Caco-2 (cell line): ENCODE results near the gene UGT1A1. TPM values are rescaled to one million over a fixed set of nuclear protein-coding genes. Genes with fewer than 3 reads are reported as not detected.

ENCODE experiments used
- BruUV-seq: library from RNA; stranded (reverse); fragments of 400-500 nt; replicated peaks from 2 replicates; lab custom pipeline; 2021; lab: Mats Ljungman, UMichigan
- CTCF ChIA-PET: fragments of 300-600 bp; sonication (Branson Sonifier 250); formaldehyde crosslinking; loops from one replicate; lab custom pipeline; 2022; ENCODE audit warnings: antibody characterized with exemption; lab: Charles Lee
- POLR2A ChIA-PET: fragments of 300-600 bp; sonication (Branson Sonifier 250); formaldehyde crosslinking; loops from one replicate; lab custom pipeline; 2022; ENCODE audit warnings: antibody characterized with exemption; lab: Charles Lee
- DNase-seq, 2 experiments: peaks; one replicate each; pipeline versions ENCODE4 v3.0.0 to v3.0.0-alpha.2; 2020 to 2022
- H3K27me3 ChIP-seq: replicated peaks from 2 replicates; pipeline ENCODE4 v1.6.0; 2011; ENCODE audit warnings: low read length; ENCODE audit not compliant: control insufficient read depth, insufficient read depth
- H3K36me3 ChIP-seq: 2 replicates; pipeline ENCODE4 v1.5.1; 2011; ENCODE audit warnings: low read length; ENCODE audit not compliant: control insufficient read depth, insufficient read depth
- H3K4me1 ChIP-seq: fragments of 250-450 bp; sonication (Bioruptor Pico); 2 replicates; pipeline ENCODE4 v1.5.1; 2020; ENCODE audit warnings: mild to moderate bottlenecking
- H3K4me3 ChIP-seq: 2 replicates; pipeline ENCODE4 v1.5.1; 2011; ENCODE audit warnings: low read depth, mild to moderate bottlenecking, control low read depth, low read length
- H3K9me3 ChIP-seq: fragments of 250-450 bp; sonication (Bioruptor Pico); 2 replicates; pipeline ENCODE4 v1.5.1; 2020; ENCODE audit warnings: mild to moderate bottlenecking, moderate library complexity
- H3K27ac Mint-ChIP-seq: one replicate; pipeline ENCODE4 v1.8.0; 2022; ENCODE audit warnings: mixed read lengths; ENCODE audit not compliant: unreplicated experiment
- H3K27me3 Mint-ChIP-seq: one replicate; pipeline ENCODE4 v1.8.0; 2022; ENCODE audit warnings: mixed read lengths; ENCODE audit not compliant: insufficient read depth, unreplicated experiment
- H3K36me3 Mint-ChIP-seq: one replicate; pipeline ENCODE4 v1.8.0; 2022; ENCODE audit warnings: mild to moderate bottlenecking, mixed read lengths; ENCODE audit not compliant: insufficient read depth, unreplicated experiment
- H3K4me1 Mint-ChIP-seq: one replicate; pipeline ENCODE4 v1.8.0; 2022; ENCODE audit warnings: low read depth, mixed read lengths; ENCODE audit not compliant: unreplicated experiment
- H3K4me3 Mint-ChIP-seq: one replicate; pipeline ENCODE4 v1.8.0; 2022; ENCODE audit warnings: mild to moderate bottlenecking, moderate library complexity, mixed read lengths; ENCODE audit not compliant: unreplicated experiment
- H3K9me3 Mint-ChIP-seq: one replicate; pipeline ENCODE4 v1.8.0; 2022; ENCODE audit warnings: mixed read lengths; ENCODE audit not compliant: unreplicated experiment
- CTCF ChIP-seq, 2 experiments: fragments of 200-600 bp in 1 of 2; IDR thresholded peaks; 1 replicate in 1 of 2; 2 replicates in 1 of 2; pipeline versions ENCODE4 v1.5.1 to v1.8.0; 2011 to 2022; ENCODE audit warnings: antibody characterized with exemption in 1 of 2, control low read depth in 1 of 2, inconsistent platforms in 1 of 2, low read depth in 1 of 2, low read length in 1 of 2, mild to moderate bottlenecking in 1 of 2, moderate library complexity in 1 of 2; ENCODE audit not compliant: insufficient read depth in 1 of 2, severe bottlenecking in 1 of 2, unreplicated experiment in 1 of 2
- intact Hi-C: fragments of 100-400 bp; cut with micrococcal nuclease; formaldehyde crosslinking; loops from one replicate; pipeline ENCODE4 v1.10.0; 2022; ENCODE audit not compliant: unreplicated experiment
- total RNA-seq: library from RNA; stranded (reverse); gene quantifications from 2 replicates; pipeline ENCODE4 v1.2.3, GENCODE V29; 2022

UGT1A1 gene
- total RNA-seq, 1 experiment from 2014 or later = 3.0 TPM

GRCh38 chr2:233764761-233765160, 4.7 kb downstream of the UGT1A1 start:
- no peak for TF ChIP-seq CTCF (IDR thresholded peaks at IDR 0.05; ENCODE audit: insufficient read depth in 1 of 2, low read depth in 1 of 2, low read length in 1 of 2, severe bottlenecking in 1 of 2, unreplicated experiment in 1 of 2)
- intact Hi-C loops = no loop called here
- H3K9me3 ChIP-seq = no peaks in the 10 kb centered on the region
- no peaks in the 10 kb centered on the region for H3K4me1 ChIP-seq
- ChIA-PET CTCF (no interaction called here), POLR2A (no interaction called here)
- no peaks in the 10 kb centered on the region for H3K27me3 Mint-ChIP-seq
- no TSS peak for BruUV-seq
- H3K36me3 Mint-ChIP-seq = peaks cover 17% of the 10 kb centered on the region
- no peaks in the 10 kb centered on the region for H3K9me3 Mint-ChIP-seq
- no peak overlapping the region for H3K27ac Mint-ChIP-seq
- DNase-seq = no peak
- H3K4me1 Mint-ChIP-seq = peaks cover 9% of the 10 kb centered on the region
- H3K36me3 ChIP-seq = no peaks in the 10 kb centered on the region
- H3K4me3 Mint-ChIP-seq = no peak overlapping the region
- no peaks in the 10 kb centered on the region for H3K27me3 ChIP-seq
- no peak overlapping the region for H3K4me3 ChIP-seq

GRCh38 chr2:233766416-233766815, 6.3 kb downstream of the UGT1A1 start:
- intact Hi-C loops = no loop called here

GRCh38 chr2:233768076-233768475, 8.0 kb downstream of the UGT1A1 start:
- CTCF ChIA-PET = no interaction called here

More at GRCh38 chr2:233766416-233766815, 6.3 kb downstream of the UGT1A1 start:
- ChIA-PET CTCF (no interaction called here), POLR2A (no interaction called here)
- no peaks in the 10 kb centered on the region for H3K27me3 Mint-ChIP-seq
- Histone ChIP-seq H3K4me1 (no peaks in the 10 kb centered on the region), H3K4me3 (no peak overlapping the region), H3K36me3 (no peaks in the 10 kb centered on the region), H3K27me3 (no peaks in the 10 kb centered on the region), H3K9me3 (no peaks in the 10 kb centered on the region)
- peaks cover 9% of the 10 kb centered on the region for H3K4me1 Mint-ChIP-seq
- DNase-seq = no peak
- no peak overlapping the region for H3K4me3 Mint-ChIP-seq
- BruUV-seq = no TSS peak
- no peak for TF ChIP-seq CTCF (IDR thresholded peaks at IDR 0.05; ENCODE audit: insufficient read depth in 1 of 2, low read depth in 1 of 2, low read length in 1 of 2, severe bottlenecking in 1 of 2, unreplicated experiment in 1 of 2)
- H3K36me3 Mint-ChIP-seq = peaks cover 23% of the 10 kb centered on the region
- H3K9me3 Mint-ChIP-seq = no peaks in the 10 kb centered on the region
- no peak overlapping the region for H3K27ac Mint-ChIP-seq

More at GRCh38 chr2:233768076-233768475, 8.0 kb downstream of the UGT1A1 start:
- intact Hi-C loops = no loop called here
- Histone ChIP-seq H3K4me3 (no peak overlapping the region), H3K9me3 (no peaks in the 10 kb centered on the region), H3K4me1 (no peaks in the 10 kb centered on the region), H3K36me3 (no peaks in the 10 kb centered on the region), H3K27me3 (no peaks in the 10 kb centered on the region)
- POLR2A ChIA-PET = no interaction called here
- Mint-ChIP-seq H3K36me3 (peaks cover 23% of the 10 kb centered on the region), H3K4me1 (peaks cover 9% of the 10 kb centered on the region), H3K9me3 (no peaks in the 10 kb centered on the region), H3K4me3 (no peak overlapping the region), H3K27me3 (no peaks in the 10 kb centered on the region), H3K27ac (no peak overlapping the region)
- no peak for DNase-seq
- no peak for TF ChIP-seq CTCF (IDR thresholded peaks at IDR 0.05; ENCODE audit: insufficient read depth in 1 of 2, low read depth in 1 of 2, low read length in 1 of 2, severe bottlenecking in 1 of 2, unreplicated experiment in 1 of 2)
- no TSS peak for BruUV-seq
